ENCODE data around the gene RPTOR.
A peak's percentile ranks its signal among the peaks of the same experiment; 100 is the strongest.

RPTOR gene

GRCh38 chr17:80898716-80899115, 354.1 kb downstream of the RPTOR start:
- Histone ChIP-seq H3K27ac (no peak overlapping the region), H3K27me3 (replicated peaks) (no peaks in the 10 kb centered on the region), H3K4me3 (ENCODE audit: low read depth, low read length) (no peak overlapping the region), H3K36me3 (replicated peaks) (peaks cover 15% of the 10 kb centered on the region)
- no peak for TF ChIP-seq CTCF (IDR thresholded peaks at IDR 0.05; ENCODE audit: low read depth, low read length, missing control alignments)
- in situ Hi-C loops (cut with HindIII; ENCODE audit: low pct_ligation_motif_present, low sequenced_read_pairs) = no loop called here
- no peak for DNase-seq

GRCh38 chr17:80899402-80900268, 355.0 kb downstream of the RPTOR start:
- Histone ChIP-seq H3K27ac (no peak overlapping the region), H3K27me3 (replicated peaks) (no peaks in the 10 kb centered on the region), H3K36me3 (replicated peaks) (peaks cover 10% of the 10 kb centered on the region), H3K4me3 (ENCODE audit: low read depth, low read length) (no peak overlapping the region)
- TF ChIP-seq CTCF (IDR thresholded peaks at IDR 0.05; ENCODE audit: low read depth, low read length, missing control alignments) = peak; percentile 81
- in situ Hi-C loops (cut with HindIII; ENCODE audit: low pct_ligation_motif_present, low sequenced_read_pairs) = no loop called here
- no peak for DNase-seq

- DNase-seq = no peak
- in situ Hi-C loops (cut with HindIII; ENCODE audit: low pct_ligation_motif_present, low sequenced_read_pairs) = no loop called here
- H3K27me3 ChIP-seq (replicated peaks) = no peaks in the 10 kb centered on the region
- H3K36me3 ChIP-seq (replicated peaks) = peaks cover 10% of the 10 kb centered on the region
- H3K27ac ChIP-seq = no peak overlapping the region
- no peak overlapping the region for H3K4me3 ChIP-seq (ENCODE audit: low read depth, low read length)
- no peak for TF ChIP-seq CTCF (IDR thresholded peaks at IDR 0.05; ENCODE audit: low read depth, low read length, missing control alignments)
Observed at GRCh38 chr17:80901319-80901718, 356.7 kb downstream of the RPTOR start.

GRCh38 chr17:80902197-80902962, 357.7 kb downstream of the RPTOR start:
- H3K36me3 ChIP-seq (replicated peaks) = peaks cover 10% of the 10 kb centered on the region
- TF ChIP-seq CTCF (IDR thresholded peaks at IDR 0.05; ENCODE audit: low read depth, low read length, missing control alignments) = no peak
- in situ Hi-C loops (cut with HindIII; ENCODE audit: low pct_ligation_motif_present, low sequenced_read_pairs) = no loop called here
- no peak overlapping the region for H3K4me3 ChIP-seq (ENCODE audit: low read depth, low read length)
- no peak overlapping the region for H3K27ac ChIP-seq
- DNase-seq = no peak
- no peaks in the 10 kb centered on the region for H3K27me3 ChIP-seq (replicated peaks)

GRCh38 chr17:80902963-80903611, 358.4 kb downstream of the RPTOR start:
- DNase-seq = no peak
- in situ Hi-C loops (cut with HindIII; ENCODE audit: low pct_ligation_motif_present, low sequenced_read_pairs) = no loop called here
- Histone ChIP-seq H3K27ac (no peak overlapping the region), H3K27me3 (replicated peaks) (no peaks in the 10 kb centered on the region), H3K4me3 (ENCODE audit: low read depth, low read length) (no peak overlapping the region), H3K36me3 (replicated peaks) (peaks cover 10% of the 10 kb centered on the region)
- TF ChIP-seq CTCF (IDR thresholded peaks at IDR 0.05; ENCODE audit: low read depth, low read length, missing control alignments) = no peak
